ENCODE data around the gene TTR. TPM values are rescaled to one million over a fixed set of nuclear protein-coding genes. Genes with fewer than 3 reads are reported as not detected.

Gene TTR
- total RNA-seq, 4 donors from 2014 or later = 0.33 to 1.2 TPM; not detected in 2

DNA sequence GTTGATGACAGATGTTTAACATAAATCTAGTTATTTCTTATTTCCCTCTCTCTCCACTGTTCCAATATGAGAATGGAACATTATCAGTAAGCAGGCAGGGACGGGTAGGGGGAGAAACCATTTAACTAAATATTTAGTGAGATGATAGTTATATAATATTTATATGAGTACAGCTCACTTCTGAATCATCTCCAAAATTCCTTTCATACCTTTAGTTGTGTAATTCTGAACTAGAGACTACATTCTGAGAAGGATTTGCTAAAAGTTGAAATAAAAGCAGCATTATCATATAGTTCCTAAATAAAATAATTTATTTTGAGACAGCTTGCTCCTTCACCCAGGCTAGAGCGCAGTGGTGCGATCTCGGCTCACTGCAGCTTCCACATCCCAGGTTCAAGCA, 51.3 kb downstream of the TTR start:
- Histone ChIP-seq H3K4me1 (peaks cover 0 to 62% (median 40%) of the 10 kb centered on the region in 4 donors), H3K9me3 (no peaks in the 10 kb centered on the region), H3K36me3 (peaks cover 0 to 4% (median 0%) of the 10 kb centered on the region in 4 donors), H3K27ac (replicated peaks in 1 of 4) (peak overlapping the region in 2 of 4 donors; percentile 25 to 39), H3K4me3 (no peak overlapping the region), H3K27me3 (no peaks in the 10 kb centered on the region)
- 86% methylated on average over 4 of the region's 4 CpGs for WGBS
- no peak for DNase-seq (ENCODE audit: extremely low spot score)
- TF ChIP-seq EP300 (IDR thresholded peaks at IDR 0.05) (no peak), POLR2AphosphoS5 (IDR thresholded peaks at IDR 0.05) (no peak), POLR2A (IDR thresholded peaks at IDR 0.05; ENCODE audit: low read depth) (no peak)
- TF ChIP-seq, protein P1, sequence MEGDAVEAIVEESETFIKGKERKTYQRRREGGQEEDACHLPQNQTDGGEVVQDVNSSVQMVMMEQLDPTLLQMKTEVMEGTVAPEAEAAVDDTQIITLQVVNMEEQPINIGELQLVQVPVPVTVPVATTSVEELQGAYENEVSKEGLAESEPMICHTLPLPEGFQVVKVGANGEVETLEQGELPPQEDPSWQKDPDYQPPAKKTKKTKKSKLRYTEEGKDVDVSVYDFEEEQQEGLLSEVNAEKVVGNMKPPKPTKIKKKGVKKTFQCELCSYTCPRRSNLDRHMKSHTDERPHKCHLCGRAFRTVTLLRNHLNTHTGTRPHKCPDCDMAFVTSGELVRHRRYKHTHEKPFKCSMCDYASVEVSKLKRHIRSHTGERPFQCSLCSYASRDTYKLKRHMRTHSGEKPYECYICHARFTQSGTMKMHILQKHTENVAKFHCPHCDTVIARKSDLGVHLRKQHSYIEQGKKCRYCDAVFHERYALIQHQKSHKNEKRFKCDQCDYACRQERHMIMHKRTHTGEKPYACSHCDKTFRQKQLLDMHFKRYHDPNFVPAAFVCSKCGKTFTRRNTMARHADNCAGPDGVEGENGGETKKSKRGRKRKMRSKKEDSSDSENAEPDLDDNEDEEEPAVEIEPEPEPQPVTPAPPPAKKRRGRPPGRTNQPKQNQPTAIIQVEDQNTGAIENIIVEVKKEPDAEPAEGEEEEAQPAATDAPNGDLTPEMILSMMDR (IDR thresholded peaks at IDR 0.05) = no peak
- intact Hi-C loops (cut with DNase I) = no loop called here

DNA sequence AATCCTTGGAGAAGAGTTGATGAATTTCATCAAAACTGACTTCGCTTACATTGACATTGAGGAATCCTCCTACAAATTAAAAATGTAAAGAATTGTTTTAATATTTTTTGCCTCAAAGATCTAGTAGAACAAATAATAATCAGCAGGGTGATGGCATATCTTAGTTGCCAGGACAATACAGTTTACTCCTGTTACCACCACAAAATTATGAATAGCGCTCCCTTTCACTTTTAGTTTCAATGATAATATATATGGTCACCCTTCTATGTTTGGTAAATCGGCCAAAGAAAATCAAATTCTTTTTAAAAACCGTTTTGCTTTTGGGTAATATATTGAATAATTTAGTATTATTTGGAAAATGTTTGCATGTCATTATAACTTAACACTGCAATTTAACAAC, 53.7 kb downstream of the TTR start:
- no peak for DNase-seq (ENCODE audit: extremely low spot score)
- 93% methylated on average over 4 of the region's 4 CpGs for WGBS
- Histone ChIP-seq H3K9me3 (no peaks in the 10 kb centered on the region), H3K36me3 (no peaks in the 10 kb centered on the region), H3K4me3 (no peak overlapping the region), H3K4me1 (peaks cover 0 to 72% (median 59%) of the 10 kb centered on the region in 4 donors), H3K27ac (replicated peaks in 1 of 4) (no peak overlapping the region), H3K27me3 (no peaks in the 10 kb centered on the region)
- no peak for TF ChIP-seq EP300 (IDR thresholded peaks at IDR 0.05)
- TF ChIP-seq POLR2AphosphoS5 (IDR thresholded peaks at IDR 0.05) = no peak
- TF ChIP-seq, protein P1 (IDR thresholded peaks at IDR 0.05) = no peak
- no peak for TF ChIP-seq POLR2A (IDR thresholded peaks at IDR 0.05; ENCODE audit: low read depth)
- intact Hi-C loops (cut with DNase I) = no loop called here

DNA sequence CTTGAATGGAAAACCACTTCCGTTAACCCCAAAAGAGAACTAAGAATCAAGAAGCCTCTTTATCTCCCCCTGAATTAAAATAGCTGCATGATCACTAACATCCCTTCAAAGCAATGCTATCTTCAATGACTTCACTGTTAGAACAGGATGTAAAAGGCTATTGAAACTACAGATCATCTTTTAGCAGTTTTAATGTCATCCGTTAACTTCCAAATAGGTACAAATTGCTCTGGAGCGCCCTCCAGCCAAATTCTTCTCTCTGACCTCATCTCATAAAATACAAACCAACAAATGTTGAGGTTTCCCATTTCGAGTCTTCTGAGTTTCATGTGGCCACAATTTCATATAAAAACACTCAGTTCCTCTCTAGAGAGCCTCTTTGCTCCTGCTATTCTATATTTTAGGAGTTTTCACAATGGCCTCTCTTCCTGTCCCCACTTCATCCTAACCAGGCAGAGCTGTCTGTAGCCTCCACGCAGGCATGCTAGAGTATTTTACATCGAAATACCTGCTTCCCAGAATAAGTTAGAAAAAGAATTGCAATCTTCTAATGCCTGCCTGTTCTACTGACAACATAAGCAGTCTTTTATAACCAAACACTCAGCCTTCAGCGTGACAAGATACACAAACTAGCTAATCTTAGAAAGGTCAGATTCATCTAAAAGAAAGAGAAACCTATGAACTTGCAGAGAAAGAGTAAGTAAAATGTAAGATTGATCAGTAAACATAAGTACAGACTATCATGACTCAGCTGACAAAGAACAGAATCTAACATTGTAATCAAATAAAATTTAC, 54.9 kb downstream of the TTR start:
- H3K27me3 ChIP-seq = no peaks in the 10 kb centered on the region
- intact Hi-C loops (cut with DNase I) = no loop called here
- peaks cover 0 to 69% (median 59%) of the 10 kb centered on the region in 4 donors for H3K4me1 ChIP-seq
- no peak for DNase-seq (ENCODE audit: extremely low spot score)
- H3K4me3 ChIP-seq = no peak overlapping the region
- H3K27ac ChIP-seq (replicated peaks in 1 of 4) = peak overlapping the region; percentile 46 to 60 (median 50)
- no peaks in the 10 kb centered on the region for H3K36me3 ChIP-seq
- no peak for TF ChIP-seq POLR2A (IDR thresholded peaks at IDR 0.05; ENCODE audit: low read depth)
- TF ChIP-seq, protein P1 (IDR thresholded peaks at IDR 0.05) = no peak
- no peak for TF ChIP-seq EP300 (IDR thresholded peaks at IDR 0.05)
- TF ChIP-seq POLR2AphosphoS5 (IDR thresholded peaks at IDR 0.05) = no peak
- 45% methylated on average over 7 of the region's 7 CpGs for WGBS
- no peaks in the 10 kb centered on the region for H3K9me3 ChIP-seq

DNA sequence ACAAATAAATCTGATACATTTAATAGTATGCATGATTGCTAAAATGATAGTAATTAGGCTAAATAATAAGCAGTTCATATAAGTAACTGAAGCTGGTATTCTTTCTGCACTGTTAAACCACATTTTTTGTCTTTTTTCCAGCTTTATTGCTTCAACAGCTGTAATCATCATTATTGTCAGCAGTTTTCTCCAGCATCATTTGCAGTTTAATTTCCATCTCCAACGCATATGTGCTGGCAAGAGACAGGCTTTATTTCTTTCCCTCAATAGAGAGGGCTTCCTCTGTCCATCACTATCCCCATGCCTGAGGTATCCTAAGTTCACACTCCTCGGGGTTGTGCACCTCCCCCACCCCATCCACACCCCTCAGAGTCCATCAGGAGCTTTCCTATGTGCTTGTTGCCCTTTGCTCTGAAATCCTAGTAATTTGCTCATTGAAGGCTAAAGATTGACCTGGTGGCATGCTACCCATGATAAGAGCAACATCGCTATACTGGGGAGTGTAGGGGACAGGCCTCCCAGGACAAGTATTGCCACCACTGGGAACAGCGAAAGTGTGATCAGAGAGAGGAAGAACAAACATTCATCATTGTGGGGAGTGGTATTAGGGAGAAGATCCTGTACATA, 55.6 kb downstream of the TTR start:
- 63% methylated on average over 4 of the region's 4 CpGs for WGBS
- Histone ChIP-seq H3K4me1 (peaks cover 0 to 62% (median 57%) of the 10 kb centered on the region in 4 donors), H3K4me3 (no peak overlapping the region), H3K36me3 (no peaks in the 10 kb centered on the region), H3K27ac (replicated peaks in 1 of 4) (peak overlapping the region in 2 of 4 donors; percentile 54 to 60), H3K27me3 (no peaks in the 10 kb centered on the region), H3K9me3 (no peaks in the 10 kb centered on the region)
- DNase-seq (ENCODE audit: extremely low spot score) = no peak
- intact Hi-C loops (cut with DNase I) = no loop called here
- TF ChIP-seq EP300 (IDR thresholded peaks at IDR 0.05) (no peak), POLR2AphosphoS5 (IDR thresholded peaks at IDR 0.05) (no peak), POLR2A (IDR thresholded peaks at IDR 0.05; ENCODE audit: low read depth) (no peak)
- TF ChIP-seq, protein P1 (IDR thresholded peaks at IDR 0.05) = no peak

Other genes starting within 250 kb of the TTR start
- not detected for gene DSG4, start 215.1 kb upstream of the TTR start, total RNA-seq
- under 1 TPM in 1 of 4 donors, not detected in 3; under 0.01 TPM for gene DSG3, start 144.1 kb upstream of the TTR start, total RNA-seq
- 1 to 10 TPM; 1.2 to 6.2 (median 2.9) TPM for gene DSG2, start 93.7 kb upstream of the TTR start, total RNA-seq
- gene B4GALT6, start 92.7 kb downstream of the TTR start, total RNA-seq = 10 to 100 TPM in 2 of 4 donors, 1 to 10 TPM in 2; 4.5 to 12.0 (median 8.0) TPM
- gene SLC25A52, start 169.0 kb downstream of the TTR start, total RNA-seq = under 1 TPM in 1 of 4 donors, not detected in 3; 0.83 TPM